IPS-18a (cell line): ENCODE measurements around the gene PPM1G.
A peak's percentile ranks its signal among the peaks of the same experiment; 100 is the strongest.

Source experiments
- H3K27ac ChIP-seq: one replicate; pipeline ENCODE4 v1.5.1; 2013; ENCODE audit warnings: low read length
- H3K27me3 ChIP-seq: one replicate; pipeline ENCODE4 v1.6.1; 2013; ENCODE audit warnings: mild to moderate bottlenecking, low read length; ENCODE audit not compliant: control insufficient read depth, insufficient read depth
- H3K36me3 ChIP-seq: one replicate; pipeline ENCODE4 v1.6.1; 2013; ENCODE audit warnings: low read depth, low read length; ENCODE audit not compliant: control insufficient read depth
- H3K4me1 ChIP-seq: one replicate; pipeline ENCODE4 v1.6.1; 2013; ENCODE audit warnings: low read depth, low read length; ENCODE audit not compliant: control insufficient read depth
- H3K4me3 ChIP-seq: one replicate; pipeline ENCODE4 v1.5.1; 2013; ENCODE audit warnings: low read length
- H3K9ac ChIP-seq: one replicate; pipeline ENCODE4 v1.6.1; 2013; ENCODE audit warnings: mild to moderate bottlenecking, low read length, moderate library complexity
- H3K9me3 ChIP-seq: one replicate; pipeline ENCODE4 v1.6.1; 2013; ENCODE audit warnings: low read depth, low read length; ENCODE audit not compliant: control insufficient read depth

PPM1G gene

DNA sequence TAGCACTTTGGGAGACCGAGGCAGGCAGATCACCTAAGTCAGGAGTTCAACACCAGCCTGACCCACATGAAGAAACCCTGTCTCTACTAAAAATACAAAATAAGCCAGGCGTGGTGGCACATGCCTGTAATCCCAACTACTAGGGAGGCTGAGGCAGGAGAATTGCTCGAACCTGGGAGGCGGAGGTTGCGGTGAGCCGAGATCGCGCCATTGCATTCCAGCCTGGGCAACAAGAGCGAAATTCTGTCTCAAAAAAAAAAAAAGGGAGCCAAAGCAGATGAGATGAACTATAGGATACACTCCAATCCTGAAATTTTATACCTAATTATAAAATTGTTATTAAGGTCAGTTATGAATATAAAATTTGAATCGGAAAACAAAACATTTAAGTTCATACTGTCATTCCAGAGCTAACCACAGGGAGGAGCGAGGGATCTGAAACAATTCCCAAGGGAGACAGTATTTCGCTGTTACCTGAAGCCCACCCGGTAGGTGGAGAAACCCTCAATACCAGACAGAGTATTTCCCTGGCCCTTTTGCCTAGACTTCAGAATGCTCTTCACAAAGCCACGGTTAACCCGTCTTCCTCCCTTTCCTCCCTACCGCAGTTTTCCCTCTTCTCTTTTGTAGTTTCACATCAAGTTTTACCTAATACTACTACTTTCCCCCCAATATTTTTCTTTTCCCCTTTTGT lies 1.4 kb downstream of the PPM1G start:
- Histone ChIP-seq H3K27me3 (no peaks in the 10 kb centered on the region), H3K4me1 (peaks cover 5% of the 10 kb centered on the region), H3K27ac (no peak overlapping the region), H3K36me3 (no peaks in the 10 kb centered on the region), H3K4me3 (peak overlapping the region; percentile 79), H3K9me3 (no peaks in the 10 kb centered on the region), H3K9ac (peak overlapping the region; percentile 91)

DNA sequence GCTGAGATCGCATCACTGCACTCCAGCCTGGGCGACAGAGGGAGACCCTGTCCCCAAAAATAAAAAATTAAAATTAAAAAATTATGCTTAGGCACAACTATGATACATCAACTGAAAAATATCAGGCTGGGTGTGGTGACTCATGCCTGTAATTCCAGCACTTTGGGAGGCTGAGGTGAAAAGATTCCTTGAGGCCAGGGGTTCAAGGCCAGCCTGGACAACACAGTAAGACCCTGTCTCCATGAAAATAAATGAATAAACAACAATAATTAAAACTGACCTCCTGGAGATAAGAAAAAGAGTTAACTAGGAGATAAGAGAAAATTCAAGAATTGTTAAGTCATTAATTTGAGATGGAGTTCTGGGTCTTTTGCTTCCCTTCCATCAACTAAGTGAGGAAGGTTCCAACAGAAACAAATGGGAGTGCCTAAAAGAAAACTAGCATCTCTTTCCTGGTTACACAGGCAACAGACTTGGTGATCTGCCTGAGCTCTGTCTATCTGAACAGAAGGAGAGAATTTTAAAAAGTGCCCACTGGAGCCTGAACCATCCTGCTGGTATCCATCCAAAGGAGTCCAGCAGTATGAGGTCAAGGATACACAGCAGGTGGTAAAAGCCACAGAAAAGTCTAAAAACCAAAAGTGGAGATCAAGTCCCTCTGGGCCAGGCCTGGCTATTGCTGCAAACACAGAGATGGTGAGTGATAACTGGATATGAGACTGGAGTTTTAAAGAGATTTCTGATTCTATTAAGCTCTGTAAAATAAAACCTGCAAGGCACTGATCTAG lies 8.8 kb downstream of the PPM1G start:
- Histone ChIP-seq H3K27me3 (no peaks in the 10 kb centered on the region), H3K27ac (no peak overlapping the region), H3K9ac (no peak overlapping the region)

DNA sequence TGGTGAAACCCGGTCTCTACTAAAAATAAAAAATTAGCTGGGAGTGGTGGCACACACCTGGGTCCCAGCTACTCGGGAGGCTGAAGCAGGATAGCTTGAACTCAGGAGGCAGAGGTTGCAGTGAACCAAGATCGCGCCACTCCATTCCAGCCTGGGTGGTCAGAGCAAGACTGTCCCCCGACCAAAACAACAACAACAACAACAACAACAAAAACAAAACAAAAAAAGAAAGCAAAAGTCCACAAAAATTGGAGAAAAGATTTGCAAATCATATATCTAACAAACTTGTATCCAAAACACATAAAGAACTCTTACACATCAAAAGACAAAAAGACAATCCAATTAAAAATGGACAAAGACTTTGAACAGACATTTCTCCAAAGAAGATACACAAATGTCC lies 10.4 kb downstream of the PPM1G start:
- H3K9me3 ChIP-seq = no peaks in the 10 kb centered on the region
- peaks cover 3% of the 10 kb centered on the region for H3K36me3 ChIP-seq
- H3K27ac ChIP-seq = no peak overlapping the region
- no peak overlapping the region for H3K4me3 ChIP-seq
- H3K9ac ChIP-seq = no peak overlapping the region
- H3K4me1 ChIP-seq = no peaks in the 10 kb centered on the region
- no peaks in the 10 kb centered on the region for H3K27me3 ChIP-seq

More for the DNA sequence above, 8.8 kb downstream of the PPM1G start:
- Histone ChIP-seq H3K4me1 (no peaks in the 10 kb centered on the region), H3K9me3 (no peaks in the 10 kb centered on the region), H3K4me3 (no peak overlapping the region), H3K36me3 (peaks cover 3% of the 10 kb centered on the region)

GRCh38 chr2:27393225-27393624 lies 16.2 kb downstream of the PPM1G start:
- Histone ChIP-seq H3K4me3 (no peak overlapping the region), H3K4me1 (no peaks in the 10 kb centered on the region), H3K36me3 (peaks cover 3% of the 10 kb centered on the region), H3K9me3 (no peaks in the 10 kb centered on the region), H3K27ac (no peak overlapping the region), H3K9ac (no peak overlapping the region), H3K27me3 (no peaks in the 10 kb centered on the region)

- no peak overlapping the region for H3K27ac ChIP-seq
- no peak overlapping the region for H3K9ac ChIP-seq
- H3K4me3 ChIP-seq = no peak overlapping the region
- H3K4me1 ChIP-seq = no peaks in the 10 kb centered on the region
- peaks cover 7% of the 10 kb centered on the region for H3K36me3 ChIP-seq
- H3K9me3 ChIP-seq = no peaks in the 10 kb centered on the region
- no peaks in the 10 kb centered on the region for H3K27me3 ChIP-seq
Measured at GRCh38 chr2:27390822-27391679, 18.3 kb downstream of the PPM1G start.

DNA sequence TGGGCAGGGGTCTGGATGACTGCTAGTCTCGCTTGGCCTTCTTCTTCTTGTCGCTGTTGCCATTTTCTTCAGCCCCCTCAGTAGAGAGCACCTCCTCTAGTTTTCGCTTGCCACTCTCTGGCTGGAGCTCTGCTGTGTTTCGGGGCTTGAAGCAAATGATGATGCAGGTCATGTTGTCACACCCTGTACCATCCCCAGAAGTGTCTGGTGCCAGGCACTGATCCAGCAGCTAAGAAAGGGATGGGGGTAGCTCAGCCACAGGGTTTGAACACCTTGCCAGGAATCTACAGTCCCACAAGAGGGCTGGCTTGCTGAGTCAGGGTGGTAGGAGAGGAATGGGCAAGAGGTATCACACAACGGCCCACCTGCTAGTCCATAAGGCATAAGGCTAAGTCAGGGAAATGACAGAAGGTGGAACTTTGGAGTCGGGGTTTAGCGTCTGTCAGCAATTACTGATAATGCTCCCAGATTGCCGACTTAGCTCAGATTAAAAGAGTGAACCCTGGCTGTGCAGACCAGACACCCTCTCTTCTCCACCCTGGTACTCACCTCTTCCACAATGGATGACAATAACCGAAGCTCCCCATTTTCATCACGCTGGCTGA lies 27.7 kb downstream of the PPM1G start:
- Histone ChIP-seq H3K9me3 (no peaks in the 10 kb centered on the region), H3K27me3 (no peaks in the 10 kb centered on the region), H3K4me1 (peaks cover 8% of the 10 kb centered on the region), H3K27ac (peak overlapping the region; percentile 64), H3K4me3 (no peak overlapping the region), H3K36me3 (peaks cover 60% of the 10 kb centered on the region), H3K9ac (peak overlapping the region; percentile 80)

DNA sequence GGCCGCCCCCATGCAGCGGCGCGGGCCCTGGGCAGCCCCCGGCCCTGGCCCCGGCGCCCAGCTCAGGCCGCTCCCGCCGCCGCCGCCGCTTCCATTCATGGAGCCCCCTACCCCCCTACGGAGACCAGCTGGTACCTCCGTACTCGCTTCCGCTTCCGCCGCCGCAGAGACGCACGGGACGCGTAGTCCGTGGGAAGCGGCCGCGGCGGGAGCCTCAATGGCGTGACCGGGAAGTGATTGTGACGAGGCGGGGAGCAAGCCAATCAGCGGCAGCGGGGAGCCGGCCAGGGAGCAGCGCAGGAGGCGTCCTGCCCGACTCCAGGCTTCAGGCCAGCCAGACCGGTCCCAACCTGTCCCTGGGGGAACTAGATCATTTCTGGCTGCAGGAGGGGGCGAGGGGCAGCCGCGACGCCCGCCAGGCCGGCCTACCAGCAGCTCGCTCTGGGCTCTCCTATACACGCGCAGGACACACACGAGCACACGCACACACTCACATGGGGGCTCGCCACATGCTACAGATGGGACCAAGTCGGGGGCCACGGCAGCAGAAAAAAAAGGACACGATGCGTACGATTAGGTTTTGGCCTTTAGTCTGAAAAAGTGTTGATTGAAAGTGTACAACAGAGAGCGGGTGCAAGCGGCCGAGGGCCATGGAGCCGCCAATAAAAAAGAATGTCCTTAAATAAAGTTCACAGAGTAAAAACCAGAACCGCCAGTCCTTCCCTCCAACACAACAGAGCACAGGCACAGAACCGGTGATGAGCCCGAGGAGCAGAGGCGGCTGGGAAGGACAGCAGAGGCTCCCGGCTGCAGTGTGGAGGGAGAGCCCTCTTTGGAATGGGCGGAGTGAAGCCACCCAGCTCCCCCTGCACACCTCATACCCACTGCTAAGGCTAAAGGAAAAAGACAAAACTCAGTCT lies 28.5 kb downstream of the PPM1G start, which contains the start of gene ZNF513:
Gene ZNF513 (minus strand): TSS at position 109 of the 920 bp plus-strand sequence. CDS start 208 bp downstream, outside the sequence.
- H3K4me3 ChIP-seq = peak within 1 kb of the TSS; percentile 73
- peak within 1 kb of the TSS; percentile 80 for H3K9ac ChIP-seq
- H3K4me1 ChIP-seq = peaks cover 8% of the 10 kb centered on the region
- H3K9me3 ChIP-seq = no peaks in the 10 kb centered on the region
- peaks cover 63% of the 10 kb centered on the region for H3K36me3 ChIP-seq
- no peaks in the 10 kb centered on the region for H3K27me3 ChIP-seq
- H3K27ac ChIP-seq = peak within 1 kb of the TSS; percentile 64

GRCh38 chr2:27379836-27380625 lies 29.4 kb downstream of the PPM1G start:
- Histone ChIP-seq H3K36me3 (peaks cover 62% of the 10 kb centered on the region), H3K4me1 (peaks cover 8% of the 10 kb centered on the region), H3K9ac (peak overlapping the region; percentile 80), H3K4me3 (peak overlapping the region; percentile 73), H3K27me3 (no peaks in the 10 kb centered on the region), H3K9me3 (no peaks in the 10 kb centered on the region), H3K27ac (peak overlapping the region; percentile 48)

GRCh38 chr2:27379383-27379835 lies 30.0 kb downstream of the PPM1G start:
- no peak overlapping the region for H3K27ac ChIP-seq
- no peaks in the 10 kb centered on the region for H3K27me3 ChIP-seq
- H3K9me3 ChIP-seq = no peaks in the 10 kb centered on the region
- peak overlapping the region; percentile 80 for H3K9ac ChIP-seq
- peak overlapping the region; percentile 73 for H3K4me3 ChIP-seq
- peaks cover 8% of the 10 kb centered on the region for H3K4me1 ChIP-seq
- H3K36me3 ChIP-seq = peaks cover 62% of the 10 kb centered on the region
